Muscle layer of colon (tissue), 2 donors: ENCODE data around the gene FAM180A.
"Not testable (repeated sequence)": the region's sequence is repeated elsewhere in the genome, so short reads cannot be mapped to it uniquely, and the experiment has no call there.

ENCODE experiments used
- H3K27ac ChIP-seq: one replicate; pipeline ENCODE4 v1.7.0; 2013; ENCODE audit warnings: low read depth, mild to moderate bottlenecking, low read length, moderate library complexity
- H3K27me3 ChIP-seq, 2 donors: one replicate each; pipeline ENCODE4 v1.7.0; 2013; ENCODE audit warnings: low read length in 2 of 2, mild to moderate bottlenecking in 2 of 2; ENCODE audit not compliant: insufficient read depth in 2 of 2, control insufficient read depth in 1 of 2
- H3K36me3 ChIP-seq: one replicate; pipeline ENCODE4 v1.7.0; 2013; ENCODE audit warnings: mild to moderate bottlenecking, low read length; ENCODE audit not compliant: insufficient read depth
- H3K4me1 ChIP-seq: one replicate; pipeline ENCODE4 v1.7.0; 2013; ENCODE audit warnings: mild to moderate bottlenecking, low read length; ENCODE audit not compliant: insufficient read depth
- H3K4me3 ChIP-seq, 2 donors: one replicate each; pipeline ENCODE4 v1.7.0; 2013; ENCODE audit warnings: low read length in 2 of 2, low read depth in 1 of 2, mild to moderate bottlenecking in 1 of 2, moderate library complexity in 1 of 2
- H3K9ac ChIP-seq: one replicate; pipeline ENCODE4 v1.7.0; 2013; ENCODE audit warnings: low read length
- H3K9me3 ChIP-seq: one replicate; pipeline ENCODE4 v1.7.0; 2013; ENCODE audit warnings: mild to moderate bottlenecking, low read length
- donor health status: abdominal sarcoma.
- donor health status: Adenocarcinoma of cecum.

The FAM180A gene

GRCh38 chr7:135755351-135755753 lies 6.7 kb upstream of the FAM180A start:
- Histone ChIP-seq H3K4me1 (peaks cover 21% of the 10 kb centered on the region), H3K9ac (no peak overlapping the region), H3K27ac (no peak overlapping the region), H3K9me3 (no peaks in the 10 kb centered on the region), H3K27me3 (no peaks in the 10 kb centered on the region), H3K4me3 (no peak overlapping the region), H3K36me3 (no peaks in the 10 kb centered on the region)

- Histone ChIP-seq H3K4me1 (peaks cover 27% of the 10 kb centered on the region), H3K9ac (no peak overlapping the region), H3K4me3 (no peak overlapping the region), H3K36me3 (no peaks in the 10 kb centered on the region), H3K27me3 (no peaks in the 10 kb centered on the region), H3K27ac (no peak overlapping the region), H3K9me3 (no peaks in the 10 kb centered on the region)
These were observed 5.2 kb upstream of the FAM180A start for GRCh38 chr7:135753616-135754413.

GRCh38 chr7:135747366-135747765 lies 1.2 kb downstream of the FAM180A start:
- no peaks in the 10 kb centered on the region for H3K27me3 ChIP-seq
- H3K9ac ChIP-seq: no peak overlapping the region
- H3K4me3 ChIP-seq: peak overlapping the region in 1 of 2 donors; percentile 49
- no peaks in the 10 kb centered on the region for H3K36me3 ChIP-seq
- H3K4me1 ChIP-seq: peaks cover 18% of the 10 kb centered on the region
- H3K9me3 ChIP-seq: no peaks in the 10 kb centered on the region
- no peak overlapping the region for H3K27ac ChIP-seq

GRCh38 chr7:135745703-135746312 lies 2.8 kb downstream of the FAM180A start:
- Histone ChIP-seq H3K27me3 (no peaks in the 10 kb centered on the region), H3K9me3 (no peaks in the 10 kb centered on the region), H3K36me3 (no peaks in the 10 kb centered on the region), H3K4me3 (no peak overlapping the region), H3K4me1 (peaks cover 18% of the 10 kb centered on the region), H3K27ac (no peak overlapping the region), H3K9ac (no peak overlapping the region)

- H3K4me3 ChIP-seq: no peak overlapping the region
- H3K36me3 ChIP-seq: no peaks in the 10 kb centered on the region
- peaks cover 18% of the 10 kb centered on the region for H3K4me1 ChIP-seq
- peak overlapping the region; percentile 8 for H3K27ac ChIP-seq
- H3K9ac ChIP-seq: no peak overlapping the region
- H3K9me3 ChIP-seq: no peaks in the 10 kb centered on the region
- H3K27me3 ChIP-seq: no peaks in the 10 kb centered on the region
These were observed 3.5 kb downstream of the FAM180A start for GRCh38 chr7:135744938-135745702.

- Histone ChIP-seq H3K9me3 (no peaks in the 10 kb centered on the region), H3K4me3 (no peak overlapping the region), H3K27me3 (no peaks in the 10 kb centered on the region), H3K27ac (peak overlapping the region; percentile 29), H3K9ac (no peak overlapping the region), H3K36me3 (no peaks in the 10 kb centered on the region), H3K4me1 (peaks cover 12% of the 10 kb centered on the region)
These were observed 4.5 kb downstream of the FAM180A start for GRCh38 chr7:135743907-135744731.

- no peak overlapping the region for H3K4me3 ChIP-seq
- no peak overlapping the region for H3K9ac ChIP-seq
- H3K36me3 ChIP-seq: no peaks in the 10 kb centered on the region
These were observed 6.2 kb downstream of the FAM180A start for GRCh38 chr7:135742371-135742770.

GRCh38 chr7:135741905-135742304 lies 6.7 kb downstream of the FAM180A start:
- H3K9ac ChIP-seq: no peak overlapping the region
- no peak overlapping the region for H3K27ac ChIP-seq
- H3K4me3 ChIP-seq: no peak overlapping the region
- no peaks in the 10 kb centered on the region for H3K36me3 ChIP-seq
- no peaks in the 10 kb centered on the region for H3K4me1 ChIP-seq
- H3K27me3 ChIP-seq: no peaks in the 10 kb centered on the region
- H3K9me3 ChIP-seq: no peaks in the 10 kb centered on the region

More at GRCh38 chr7:135742371-135742770, 6.2 kb downstream of the FAM180A start:
- no peaks in the 10 kb centered on the region for H3K9me3 ChIP-seq
- no peak overlapping the region for H3K27ac ChIP-seq
- no peaks in the 10 kb centered on the region for H3K27me3 ChIP-seq
- no peaks in the 10 kb centered on the region for H3K4me1 ChIP-seq

- Histone ChIP-seq H3K36me3 (no peaks in the 10 kb centered on the region), H3K4me1 (no peaks in the 10 kb centered on the region), H3K9ac (no peak overlapping the region), H3K27me3 (no peaks in the 10 kb centered on the region), H3K4me3 (no peak overlapping the region), H3K9me3 (no peaks in the 10 kb centered on the region), H3K27ac (no peak overlapping the region)
These were observed 7.7 kb downstream of the FAM180A start for GRCh38 chr7:135740889-135741288.

- not testable (repeated sequence) for H3K27me3 ChIP-seq, H3K9me3 ChIP-seq, H3K4me1 ChIP-seq, H3K4me3 ChIP-seq, H3K9ac ChIP-seq, H3K27ac ChIP-seq, H3K36me3 ChIP-seq
These were observed 11.3 kb downstream of the FAM180A start for GRCh38 chr7:135737306-135737647.
